ENCODE results near the gene GTF2F2.

GTF2F2 gene

DNA sequence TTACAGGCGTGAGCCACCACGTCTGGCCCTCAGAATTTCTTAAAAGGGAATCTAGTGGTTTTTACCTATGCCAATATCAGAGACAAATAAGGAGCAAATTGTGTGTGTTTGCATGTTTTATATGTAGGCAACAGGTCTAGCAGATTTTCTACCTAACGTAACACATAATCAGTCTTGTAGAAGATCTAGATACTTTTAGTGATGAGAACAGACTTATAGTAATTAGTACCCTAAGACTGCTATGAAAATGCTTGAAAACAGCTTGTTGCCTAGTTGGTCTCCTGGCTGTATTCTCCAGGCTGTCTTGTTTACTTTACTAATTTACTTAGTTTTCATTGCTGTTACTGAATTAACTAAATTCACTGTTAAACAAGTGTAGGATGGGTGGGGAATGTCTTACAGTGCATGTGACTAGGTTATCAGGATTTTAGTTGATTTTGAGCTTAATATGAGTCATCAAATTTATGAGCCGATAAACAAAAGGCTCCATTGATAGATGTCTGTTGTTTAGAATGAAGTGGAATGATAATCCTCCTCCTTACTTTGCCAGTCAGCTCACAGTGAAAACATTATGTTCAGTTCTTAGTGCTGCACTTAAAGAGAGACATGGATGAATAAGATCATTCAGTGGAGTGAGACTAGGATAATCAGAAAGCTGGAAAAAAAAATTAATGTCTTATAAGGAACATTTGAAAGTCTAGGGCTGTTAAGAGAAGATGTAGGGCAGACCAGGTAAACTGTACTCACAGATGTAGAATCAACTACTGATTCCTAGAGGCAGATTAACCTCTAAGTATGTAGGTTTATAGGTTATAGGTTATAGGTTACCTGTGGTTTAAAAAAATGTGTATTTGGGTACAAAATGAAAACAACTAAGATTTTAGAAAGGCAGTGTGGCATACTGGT lies 22.4 kb downstream of the GTF2F2 start:
- no peak for ATAC-seq
- H3K9me3 Mint-ChIP-seq, result no peaks in the 10 kb centered on the region
- no peaks in the 10 kb centered on the region for H3K27me3 Mint-ChIP-seq
- H3K27ac Mint-ChIP-seq, result no peak overlapping the region
- peaks cover 42% of the 10 kb centered on the region for H3K4me1 Mint-ChIP-seq
- no peak overlapping the region for H3K4me3 Mint-ChIP-seq
- H3K36me3 Mint-ChIP-seq, result peaks cover 54% of the 10 kb centered on the region

DNA sequence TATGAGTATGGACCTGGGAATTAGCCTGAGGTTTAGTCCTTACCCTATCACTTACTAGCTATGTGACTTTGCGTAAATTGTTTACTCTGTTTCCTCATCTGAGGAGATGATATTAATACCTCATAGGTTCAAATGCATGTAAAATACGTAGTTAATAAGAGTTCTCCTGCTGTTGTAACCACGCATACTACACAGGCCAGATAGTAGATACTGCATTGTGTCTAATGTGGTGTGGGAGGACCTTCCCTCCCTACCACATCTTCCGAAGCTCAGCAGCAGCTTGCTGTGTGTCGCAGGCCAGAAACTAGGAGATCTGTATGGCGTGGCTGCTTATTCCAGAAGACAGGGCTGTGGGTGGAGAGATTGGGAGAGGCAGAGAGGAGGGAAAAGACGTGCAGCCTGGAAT lies 23.0 kb downstream of the GTF2F2 start:
- H3K36me3 Mint-ChIP-seq, result peaks cover 48% of the 10 kb centered on the region
- no peak overlapping the region for H3K4me3 Mint-ChIP-seq
- H3K9me3 Mint-ChIP-seq, result no peaks in the 10 kb centered on the region
- H3K27me3 Mint-ChIP-seq, result no peaks in the 10 kb centered on the region
- no peak overlapping the region for H3K27ac Mint-ChIP-seq
- ATAC-seq, result no peak
- H3K4me1 Mint-ChIP-seq, result peaks cover 43% of the 10 kb centered on the region

DNA sequence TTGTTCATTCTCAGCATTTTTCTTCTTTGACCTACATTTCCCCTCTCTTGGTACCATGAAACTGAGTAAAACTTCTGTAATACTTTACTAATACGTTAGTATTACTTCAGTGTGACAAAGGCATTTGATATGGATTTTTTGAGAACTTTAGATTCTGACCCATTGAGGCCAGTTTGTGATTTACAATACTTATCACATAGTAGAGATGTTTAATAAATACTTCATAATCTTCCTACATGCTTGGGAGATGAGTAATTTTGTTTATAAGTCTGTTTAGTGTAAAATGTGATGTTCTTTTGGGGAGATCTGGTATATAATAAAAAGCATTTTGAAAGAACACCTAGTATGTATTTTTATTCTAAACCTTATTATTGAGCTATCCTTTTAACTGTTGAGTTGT lies 29.7 kb downstream of the GTF2F2 start:
- Mint-ChIP-seq H3K27ac (no peak overlapping the region), H3K36me3 (peaks cover 47% of the 10 kb centered on the region), H3K9me3 (no peaks in the 10 kb centered on the region), H3K4me1 (peaks cover 33% of the 10 kb centered on the region), H3K4me3 (no peak overlapping the region), H3K27me3 (no peaks in the 10 kb centered on the region)
- no peak for ATAC-seq

DNA sequence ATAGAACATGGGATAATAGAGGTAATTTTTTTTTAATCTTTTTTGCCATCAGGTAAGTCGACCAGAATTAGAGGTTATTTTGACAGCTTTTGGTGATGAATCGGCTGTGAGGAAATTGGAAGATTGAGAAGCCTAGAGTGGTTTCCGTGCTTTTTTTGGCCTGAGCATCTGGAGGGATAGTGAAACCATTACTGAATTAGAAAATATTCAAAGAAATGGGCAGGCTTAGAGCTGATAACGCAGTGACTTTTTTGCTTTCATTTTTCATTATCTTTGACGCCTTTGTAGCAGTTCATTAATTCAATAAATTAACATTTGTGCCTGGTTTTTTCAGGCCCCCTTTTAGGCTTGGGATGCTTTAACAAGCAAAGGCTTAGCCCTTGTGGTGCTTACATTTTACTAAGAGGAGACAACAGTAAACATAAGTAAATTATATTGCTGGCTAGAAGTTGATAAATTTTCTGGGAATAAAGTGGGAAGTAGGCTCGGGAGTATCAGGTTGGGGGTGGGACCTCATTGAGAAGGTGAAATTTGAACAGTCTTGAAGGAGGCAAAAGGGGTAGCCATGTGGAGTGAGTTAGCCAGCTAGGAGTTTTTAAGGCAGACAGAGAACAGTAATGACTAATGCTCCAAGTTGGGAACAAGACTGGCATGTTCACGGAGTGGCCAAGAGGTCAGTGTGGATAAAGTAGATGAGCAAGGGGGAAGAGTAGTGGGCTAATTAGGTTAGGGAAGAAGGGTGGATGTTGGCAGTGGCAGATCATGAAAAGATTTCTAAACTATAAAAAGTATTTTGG lies 36.5 kb downstream of the GTF2F2 start:
- Mint-ChIP-seq H3K9me3 (peaks cover 7% of the 10 kb centered on the region), H3K27ac (no peak overlapping the region), H3K4me1 (no peaks in the 10 kb centered on the region), H3K4me3 (no peak overlapping the region), H3K36me3 (peaks cover 62% of the 10 kb centered on the region), H3K27me3 (no peaks in the 10 kb centered on the region)
- ATAC-seq, result no peak

DNA sequence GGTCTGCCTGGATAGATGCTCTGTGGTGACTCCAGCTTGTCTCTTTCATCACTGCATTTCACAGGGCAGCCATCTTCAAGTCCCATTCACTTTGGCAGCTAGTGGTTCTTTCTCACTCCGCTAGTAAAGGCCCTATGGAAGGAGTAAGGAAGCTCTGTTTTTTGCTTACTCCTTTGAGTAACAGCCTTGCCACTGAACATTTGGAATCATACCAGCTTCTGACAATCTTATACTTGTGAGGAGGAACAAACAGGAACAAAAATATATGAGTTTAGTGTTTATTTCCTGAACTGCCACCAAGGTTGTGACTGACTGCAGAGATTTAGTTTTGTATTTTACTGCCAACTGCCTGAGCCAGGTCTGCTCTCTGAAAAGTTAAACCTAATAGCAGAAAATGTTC lies 41.9 kb downstream of the GTF2F2 start:
- Mint-ChIP-seq H3K4me3 (no peak overlapping the region), H3K27me3 (no peaks in the 10 kb centered on the region), H3K9me3 (peaks cover 4% of the 10 kb centered on the region), H3K36me3 (peaks cover 37% of the 10 kb centered on the region), H3K27ac (no peak overlapping the region), H3K4me1 (no peaks in the 10 kb centered on the region)
- ATAC-seq, result no peak

DNA sequence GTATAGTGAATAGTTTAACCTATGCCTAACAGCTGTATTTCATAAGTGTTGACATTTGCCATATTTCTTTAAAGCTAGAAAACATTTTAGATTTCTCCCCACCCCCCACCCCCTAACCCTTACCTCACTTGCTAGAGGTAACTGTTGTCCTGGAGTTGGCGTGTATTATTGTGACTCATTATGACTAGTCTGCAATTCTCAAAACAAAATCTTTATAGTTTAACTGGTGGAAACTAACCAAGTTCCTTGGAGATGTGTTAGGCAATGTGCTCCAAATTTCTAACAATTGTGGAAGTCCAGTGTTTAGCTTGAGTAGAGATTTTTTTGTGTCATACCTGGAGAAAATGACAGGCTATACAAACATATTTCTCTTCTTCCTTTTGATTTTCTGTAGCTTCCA lies 42.5 kb downstream of the GTF2F2 start:
- no peak overlapping the region for H3K4me3 Mint-ChIP-seq

DNA sequence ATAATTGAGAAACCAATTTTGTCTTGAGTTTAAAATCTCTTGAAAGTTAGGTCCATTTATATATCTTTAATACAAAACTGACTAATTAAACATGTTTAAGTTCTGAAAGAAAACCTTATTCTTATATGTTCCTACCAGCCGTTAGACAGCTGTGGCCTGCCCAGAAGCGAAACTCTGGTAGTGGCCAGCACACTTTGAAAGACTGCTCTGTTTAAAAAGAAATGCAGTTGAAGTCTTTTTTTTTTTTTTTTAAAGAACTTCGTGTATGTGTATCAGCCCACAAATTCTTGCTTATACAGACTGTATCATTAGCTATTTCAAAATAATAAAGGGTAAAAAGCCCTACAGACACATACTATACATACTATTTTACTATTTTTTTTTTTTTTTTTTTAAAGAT lies 46.5 kb downstream of the GTF2F2 start:
- peaks cover 40% of the 10 kb centered on the region for H3K36me3 Mint-ChIP-seq
- no peak overlapping the region for H3K27ac Mint-ChIP-seq
- ATAC-seq, result no peak
- no peaks in the 10 kb centered on the region for H3K9me3 Mint-ChIP-seq
- no peaks in the 10 kb centered on the region for H3K27me3 Mint-ChIP-seq
- H3K4me1 Mint-ChIP-seq, result peaks cover 13% of the 10 kb centered on the region
- no peak overlapping the region for H3K4me3 Mint-ChIP-seq

More for the DNA sequence above, 42.5 kb downstream of the GTF2F2 start:
- Mint-ChIP-seq H3K27me3 (no peaks in the 10 kb centered on the region), H3K9me3 (peaks cover 4% of the 10 kb centered on the region), H3K36me3 (peaks cover 33% of the 10 kb centered on the region), H3K4me1 (no peaks in the 10 kb centered on the region), H3K27ac (no peak overlapping the region)
- no peak for ATAC-seq

DNA sequence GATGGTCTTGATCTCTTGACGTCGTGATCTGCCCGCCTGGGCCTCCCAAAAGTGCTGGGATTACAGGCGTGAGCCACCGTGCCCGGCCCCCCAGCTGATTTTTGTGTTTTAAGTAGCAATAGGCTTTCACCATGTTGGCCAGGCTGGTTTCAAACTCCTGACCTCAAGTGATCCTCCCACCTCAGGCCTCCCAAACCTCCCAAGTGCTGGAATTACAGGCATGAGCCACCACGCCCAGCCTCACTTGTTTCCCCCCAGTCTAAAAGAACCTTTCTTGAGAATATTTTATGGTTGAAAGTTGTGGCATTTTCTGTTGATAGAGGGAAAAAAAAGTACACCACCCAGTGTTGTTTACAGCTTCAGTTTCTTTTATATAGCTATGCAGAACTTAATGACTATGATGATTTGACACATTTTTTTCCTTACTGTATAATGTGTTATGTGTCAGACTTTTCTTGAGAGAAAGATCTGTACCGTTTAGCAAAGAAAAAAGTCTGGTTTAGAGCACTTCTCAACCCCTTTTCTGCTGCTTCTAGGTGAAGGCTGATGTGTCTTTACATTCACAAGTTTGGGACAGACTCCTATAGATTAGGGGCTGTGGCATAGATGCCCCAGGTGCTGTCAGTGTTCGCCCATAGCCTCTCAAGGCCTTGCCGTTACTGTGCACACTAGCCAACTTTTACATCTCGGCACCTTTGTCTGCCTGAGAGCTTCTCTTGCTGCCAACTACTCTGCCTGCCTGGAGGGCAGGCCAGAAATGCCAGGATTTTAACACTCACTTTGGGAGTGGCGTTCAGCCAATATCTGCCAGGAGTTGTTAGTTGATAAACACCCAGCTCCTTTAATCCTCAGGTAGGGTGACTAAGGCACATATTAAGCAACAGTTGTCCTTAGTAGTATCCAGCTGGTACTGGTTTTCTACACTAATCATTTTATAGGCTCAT lies 47.6 kb downstream of the GTF2F2 start:
- no peak overlapping the region for H3K27ac Mint-ChIP-seq
- H3K9me3 Mint-ChIP-seq, result no peaks in the 10 kb centered on the region
- no peaks in the 10 kb centered on the region for H3K27me3 Mint-ChIP-seq
- peaks cover 23% of the 10 kb centered on the region for H3K4me1 Mint-ChIP-seq
- ATAC-seq, result no peak
- H3K36me3 Mint-ChIP-seq, result peaks cover 46% of the 10 kb centered on the region
- H3K4me3 Mint-ChIP-seq, result no peak overlapping the region

DNA sequence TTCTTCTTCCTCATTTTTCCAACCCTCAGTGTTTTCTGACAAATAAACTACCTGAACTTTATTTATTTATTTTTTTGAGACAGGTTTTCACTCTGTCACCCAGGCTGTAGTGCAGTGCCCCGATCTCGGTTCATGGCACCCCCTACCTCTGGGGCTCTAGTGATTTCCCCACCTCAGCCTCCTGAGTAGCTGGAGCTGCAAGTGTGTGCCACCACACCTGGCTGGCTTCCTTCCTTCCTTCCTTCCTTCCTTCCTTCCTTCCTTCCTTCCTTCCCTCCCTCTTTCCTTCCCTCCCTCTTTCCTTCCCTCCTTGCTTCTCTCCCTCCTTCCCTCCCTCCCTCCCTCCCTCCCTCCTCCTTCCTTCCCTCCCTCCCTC lies 48.2 kb downstream of the GTF2F2 start:
- Mint-ChIP-seq H3K4me3 (no peak overlapping the region), H3K4me1 (peaks cover 27% of the 10 kb centered on the region), H3K36me3 (peaks cover 52% of the 10 kb centered on the region), H3K27me3 (no peaks in the 10 kb centered on the region), H3K27ac (no peak overlapping the region), H3K9me3 (peaks cover 2% of the 10 kb centered on the region)
- ATAC-seq, result no peak

DNA sequence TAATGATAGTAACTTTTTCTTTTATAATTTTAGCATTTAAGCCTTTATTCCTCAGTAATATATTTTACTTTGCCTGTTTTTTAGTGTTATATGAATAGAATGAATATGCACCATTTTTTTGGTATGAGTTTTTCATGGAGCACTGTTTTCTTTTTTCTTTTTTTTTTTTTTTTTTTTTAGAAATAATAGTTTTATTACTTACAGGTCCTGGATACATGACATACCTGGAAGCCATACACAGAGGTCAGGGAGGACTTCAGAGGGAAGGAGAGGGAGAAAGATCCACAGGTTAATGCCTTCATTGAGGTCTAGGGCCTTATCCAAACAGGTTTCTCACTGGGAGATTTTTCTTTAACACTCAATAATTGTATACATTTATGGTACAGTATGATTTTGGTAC lies 54.2 kb downstream of the GTF2F2 start:
- H3K27ac Mint-ChIP-seq, result no peak overlapping the region
- peaks cover 2% of the 10 kb centered on the region for H3K9me3 Mint-ChIP-seq
- H3K36me3 Mint-ChIP-seq, result peaks cover 64% of the 10 kb centered on the region
- no peaks in the 10 kb centered on the region for H3K27me3 Mint-ChIP-seq
- H3K4me3 Mint-ChIP-seq, result no peak overlapping the region
- ATAC-seq, result no peak
- H3K4me1 Mint-ChIP-seq, result peaks cover 54% of the 10 kb centered on the region

DNA sequence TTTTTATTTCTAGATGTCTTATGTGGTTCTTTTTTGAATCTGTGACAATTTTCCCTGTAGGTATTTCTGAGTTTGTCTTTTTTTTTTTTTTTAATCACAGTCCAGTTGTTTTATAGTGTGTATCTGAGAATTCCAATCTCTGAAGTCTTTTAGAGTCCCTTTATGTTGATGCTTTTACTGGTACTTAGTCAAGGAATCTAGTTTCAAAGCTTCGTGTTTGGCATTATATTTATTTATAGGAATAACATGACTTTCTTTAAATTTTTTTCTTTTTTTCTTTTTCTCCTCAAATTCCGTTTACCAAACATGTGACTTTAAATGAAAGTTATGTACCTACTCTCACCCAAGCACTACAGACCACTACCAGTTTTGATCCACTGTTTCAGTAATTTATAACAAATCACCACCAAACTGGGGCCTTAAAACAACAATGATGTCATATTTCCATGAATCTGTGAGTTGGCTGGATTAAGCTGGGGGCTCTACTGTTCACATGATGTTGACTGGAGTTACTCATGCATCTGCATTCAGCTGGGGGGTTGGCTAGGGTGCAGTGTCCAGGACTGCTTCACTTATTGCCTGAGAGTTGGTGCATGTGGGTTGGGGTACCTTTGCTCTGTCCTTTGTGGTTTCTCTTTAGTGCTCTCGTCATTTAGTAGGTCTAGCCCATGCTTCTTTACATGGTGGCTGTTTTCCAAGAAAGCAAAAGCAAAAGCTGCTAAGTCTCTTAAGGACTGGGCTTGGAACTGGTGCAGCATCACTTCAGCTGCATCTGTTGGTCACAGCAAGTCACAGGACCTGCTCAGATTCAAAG lies 58.2 kb downstream of the GTF2F2 start:
- H3K4me1 Mint-ChIP-seq, result peaks cover 45% of the 10 kb centered on the region
- no peaks in the 10 kb centered on the region for H3K9me3 Mint-ChIP-seq
- H3K36me3 Mint-ChIP-seq, result peaks cover 51% of the 10 kb centered on the region
- no peak overlapping the region for H3K27ac Mint-ChIP-seq
- no peak overlapping the region for H3K4me3 Mint-ChIP-seq
- no peak for ATAC-seq
- no peaks in the 10 kb centered on the region for H3K27me3 Mint-ChIP-seq

DNA sequence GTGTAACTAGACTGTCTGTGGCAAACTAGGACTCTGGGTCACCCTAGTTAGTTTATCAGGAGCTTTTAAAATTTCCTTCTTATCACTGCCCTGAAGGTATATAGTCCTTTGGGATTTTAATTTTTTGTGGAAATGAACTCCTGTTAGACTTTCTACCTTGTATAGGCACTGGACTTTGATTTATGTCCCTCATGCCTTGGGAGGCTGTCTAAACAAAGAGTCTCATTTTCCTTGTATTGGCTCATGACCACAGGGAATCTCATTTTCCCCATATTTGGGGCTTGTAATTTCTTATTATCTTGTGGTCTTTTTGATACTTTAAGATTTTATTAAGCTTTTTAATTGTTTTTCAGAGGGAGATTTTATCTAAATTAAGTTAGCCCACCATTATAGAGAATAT lies 59.1 kb downstream of the GTF2F2 start:
- Mint-ChIP-seq H3K27ac (no peak overlapping the region), H3K27me3 (no peaks in the 10 kb centered on the region), H3K4me3 (no peak overlapping the region), H3K9me3 (no peaks in the 10 kb centered on the region), H3K36me3 (peaks cover 58% of the 10 kb centered on the region), H3K4me1 (peaks cover 52% of the 10 kb centered on the region)
- no peak for ATAC-seq

DNA sequence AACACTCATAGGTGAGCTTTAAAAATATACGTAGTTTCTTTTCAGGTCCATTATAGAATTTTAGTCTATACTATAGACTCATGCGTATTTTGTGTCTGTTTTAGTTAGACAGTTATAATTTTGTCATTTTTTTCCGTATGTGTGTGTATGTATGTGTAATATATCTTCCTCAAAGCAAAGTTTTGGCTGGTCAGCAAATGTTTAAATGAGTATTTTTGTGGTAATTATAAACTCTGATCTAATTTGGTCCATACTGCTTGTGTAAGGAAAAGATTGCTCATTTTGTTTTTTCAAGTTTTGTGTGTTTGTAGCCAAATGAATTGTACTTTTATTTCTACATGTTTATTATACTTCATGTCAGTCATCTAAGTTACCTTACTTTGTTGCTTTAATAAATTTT lies 60.0 kb downstream of the GTF2F2 start:
- Mint-ChIP-seq H3K27me3 (no peaks in the 10 kb centered on the region), H3K4me3 (no peak overlapping the region), H3K27ac (no peak overlapping the region), H3K36me3 (peaks cover 56% of the 10 kb centered on the region), H3K9me3 (no peaks in the 10 kb centered on the region), H3K4me1 (peaks cover 53% of the 10 kb centered on the region)
- ATAC-seq, result no peak

Data from stimulated activated memory B cell treated with anti-CD40 and anti-IgM and Interleukin-4, amounts not matched to agents 10 μg/mL and 1 μg/mL and 100 μg/mL, for 72 hours (primary cell).